ENCODE data around the gene RAB3IL1.

RAB3IL1 gene

GRCh38 chr11:61910187-61911127 lies 6.9 kb downstream of the RAB3IL1 start:
- no peak for DNase-seq (ENCODE audit: extremely low read depth, insufficient read length)
- no peak for TF ChIP-seq CTCF (IDR thresholded peaks at IDR 0.05; ENCODE audit: insufficient read depth, low read length, poor library complexity, severe bottlenecking)
- Histone ChIP-seq H3K36me3 (ENCODE audit: control insufficient read depth, insufficient read depth, low read length) (no peaks in the 10 kb centered on the region), H3K27me3 (replicated peaks; ENCODE audit: control insufficient read depth, insufficient read depth, low read length) (no peaks in the 10 kb centered on the region; the same call in none of the 2 replicates), H3K4me3 (replicated peaks; ENCODE audit: low read depth, low read length) (no peak overlapping the region)

- Histone ChIP-seq H3K36me3 (ENCODE audit: control insufficient read depth, insufficient read depth, low read length) (no peaks in the 10 kb centered on the region), H3K4me3 (replicated peaks; ENCODE audit: low read depth, low read length) (no peak overlapping the region), H3K27me3 (replicated peaks; ENCODE audit: control insufficient read depth, insufficient read depth, low read length) (no peaks in the 10 kb centered on the region; the same call in 1 of the 2 replicates)
- no peak for DNase-seq (ENCODE audit: extremely low read depth, insufficient read length)
- TF ChIP-seq CTCF (IDR thresholded peaks at IDR 0.05; ENCODE audit: insufficient read depth, low read length, poor library complexity, severe bottlenecking) = no peak
Observed at GRCh38 chr11:61908730-61909316, 8.5 kb downstream of the RAB3IL1 start.

GRCh38 chr11:61907871-61908729 lies 9.3 kb downstream of the RAB3IL1 start:
- TF ChIP-seq CTCF (IDR thresholded peaks at IDR 0.05; ENCODE audit: insufficient read depth, low read length, poor library complexity, severe bottlenecking) = no peak
- Histone ChIP-seq H3K36me3 (ENCODE audit: control insufficient read depth, insufficient read depth, low read length) (no peaks in the 10 kb centered on the region), H3K27me3 (replicated peaks; ENCODE audit: control insufficient read depth, insufficient read depth, low read length) (no peaks in the 10 kb centered on the region; the same call in 1 of the 2 replicates), H3K4me3 (replicated peaks; ENCODE audit: low read depth, low read length) (no peak overlapping the region)
- no peak for DNase-seq (ENCODE audit: extremely low read depth, insufficient read length)

- no peaks in the 10 kb centered on the region; the same call in 1 of the 2 replicates for H3K27me3 ChIP-seq (replicated peaks; ENCODE audit: control insufficient read depth, insufficient read depth, low read length)
- TF ChIP-seq CTCF (IDR thresholded peaks at IDR 0.05; ENCODE audit: insufficient read depth, low read length, poor library complexity, severe bottlenecking) = no peak
- no peak for DNase-seq (ENCODE audit: extremely low read depth, insufficient read length)
- H3K36me3 ChIP-seq (ENCODE audit: control insufficient read depth, insufficient read depth, low read length) = no peaks in the 10 kb centered on the region
- H3K4me3 ChIP-seq (replicated peaks; ENCODE audit: low read depth, low read length) = no peak overlapping the region
Observed at GRCh38 chr11:61907282-61907681, 10.1 kb downstream of the RAB3IL1 start.

- H3K36me3 ChIP-seq (ENCODE audit: control insufficient read depth, insufficient read depth, low read length) = no peaks in the 10 kb centered on the region
- H3K27me3 ChIP-seq (replicated peaks; ENCODE audit: control insufficient read depth, insufficient read depth, low read length) = no peaks in the 10 kb centered on the region; the same call in 1 of the 2 replicates
- TF ChIP-seq CTCF (IDR thresholded peaks at IDR 0.05; ENCODE audit: insufficient read depth, low read length, poor library complexity, severe bottlenecking) = no peak
- no peak for DNase-seq (ENCODE audit: extremely low read depth, insufficient read length)
- no peak overlapping the region for H3K4me3 ChIP-seq (replicated peaks; ENCODE audit: low read depth, low read length)
Observed at GRCh38 chr11:61906522-61906909, 10.8 kb downstream of the RAB3IL1 start.
